Hepatocyte (in vitro differentiated cells): Measurements from ENCODE around the gene SYCN. TPM values are rescaled to one million over a fixed set of nuclear protein-coding genes. Genes with fewer than 3 reads are reported as not detected.

Source experiments
- DNase-seq: peaks from one replicate; pipeline ENCODE4 v3.0.0-alpha.2; 2016; ENCODE audit warnings: low spot score
- H2AFZ ChIP-seq: fragments of 200-600 bp; sonication (generic); 2 replicates; pipeline ENCODE4 v1.6.0; 2016; ENCODE audit warnings: antibody characterized with exemption, mild to moderate bottlenecking
- H3K27ac ChIP-seq: fragments of 200-600 bp; sonication (generic); 2 replicates; pipeline ENCODE4 v1.5.1; 2016; ENCODE audit warnings: mild to moderate bottlenecking
- H3K27me3 ChIP-seq: fragments of 200-600 bp; sonication (generic); 2 replicates; pipeline ENCODE4 v1.6.1; 2016
- H3K36me3 ChIP-seq: fragments of 200-600 bp; sonication (generic); replicated peaks from 2 replicates; pipeline ENCODE4 v1.5.1; 2016; ENCODE audit warnings: low read depth; ENCODE audit not compliant: insufficient read depth
- H3K4me1 ChIP-seq: fragments of 200-600 bp; sonication (generic); 2 replicates; pipeline ENCODE4 v1.5.1; 2016; ENCODE audit warnings: mild to moderate bottlenecking, moderate library complexity; ENCODE audit not compliant: insufficient read depth
- H3K4me2 ChIP-seq: fragments of 200-600 bp; sonication (generic); 2 replicates; pipeline ENCODE4 v1.6.0; 2016
- H3K4me3 ChIP-seq: fragments of 200-600 bp; sonication (generic); 2 replicates; pipeline ENCODE4 v1.5.1; 2016; ENCODE audit warnings: mild to moderate bottlenecking
- H3K79me2 ChIP-seq: fragments of 200-600 bp; sonication (generic); 2 replicates; pipeline ENCODE4 v1.6.0; 2017; ENCODE audit warnings: mild to moderate bottlenecking
- H3K9me2 ChIP-seq: fragments of 200-600 bp; sonication (generic); replicated peaks from 2 replicates; pipeline ENCODE4 v1.6.0; 2017; ENCODE audit warnings: mild to moderate bottlenecking; ENCODE audit not compliant: insufficient read depth
- H3K9me3 ChIP-seq: fragments of 200-600 bp; sonication (generic); 2 replicates; pipeline ENCODE4 v1.5.1; 2016; ENCODE audit warnings: low read depth, mild to moderate bottlenecking
- H4K20me1 ChIP-seq: fragments of 200-600 bp; sonication (generic); 2 replicates; pipeline ENCODE4 v1.6.0; 2016; ENCODE audit warnings: mild to moderate bottlenecking; ENCODE audit not compliant: insufficient read depth, poor library complexity, severe bottlenecking
- EZH2 ChIP-seq: fragments of 200-600 bp; sonication (generic); IDR thresholded peaks from 2 replicates; pipeline ENCODE4 v1.6.1; 2016; ENCODE audit warnings: antibody characterized with exemption, mild to moderate bottlenecking, borderline replicate concordance
- EZH2phosphoT487 ChIP-seq: fragments of 200-600 bp; sonication (generic); IDR thresholded peaks from one replicate; pipeline ENCODE4 v1.6.1; 2018; ENCODE audit warnings: antibody characterized with exemption, mild to moderate bottlenecking, low read depth, moderate library complexity; ENCODE audit not compliant: unreplicated experiment, severe bottlenecking
- WGBS: methylation state at CpG from one replicate; pipeline ENCODE4 v1.1.6; 2016; ENCODE audit warnings: low lambda C conversion rate; ENCODE audit errors: missing lambda C conversion rate; 5-methylcytosine and 5-hydroxymethylcytosine counted together
- polyA plus RNA-seq: library from polyadenylated mRNA; unstranded; fragments of >200 nt; fragmentation: Nextera tagmentation; extraction: Ambion mirVana; gene quantifications from 2 replicates; pipeline ENCODE4 v1.2.1, GENCODE V29; 2016
- total RNA-seq: library from RNA; depleted of rRNA; stranded (reverse); fragments of >200 nt; gene quantifications from 2 replicates; pipeline ENCODE4 v1.2.3, GENCODE V29; 2014
- TF ChIP-seq, protein P1 (sequence below): fragments of 200-600 bp; sonication (generic); IDR thresholded peaks from 2 replicates; pipeline ENCODE4 v1.5.1; 2016; ENCODE audit warnings: antibody characterized with exemption, mild to moderate bottlenecking; ENCODE audit not compliant: poor library complexity

The SYCN gene
- total and polyA plus RNA-seq, 2 experiments from 2014 or later = 0.37 to 2.5 TPM

DNA sequence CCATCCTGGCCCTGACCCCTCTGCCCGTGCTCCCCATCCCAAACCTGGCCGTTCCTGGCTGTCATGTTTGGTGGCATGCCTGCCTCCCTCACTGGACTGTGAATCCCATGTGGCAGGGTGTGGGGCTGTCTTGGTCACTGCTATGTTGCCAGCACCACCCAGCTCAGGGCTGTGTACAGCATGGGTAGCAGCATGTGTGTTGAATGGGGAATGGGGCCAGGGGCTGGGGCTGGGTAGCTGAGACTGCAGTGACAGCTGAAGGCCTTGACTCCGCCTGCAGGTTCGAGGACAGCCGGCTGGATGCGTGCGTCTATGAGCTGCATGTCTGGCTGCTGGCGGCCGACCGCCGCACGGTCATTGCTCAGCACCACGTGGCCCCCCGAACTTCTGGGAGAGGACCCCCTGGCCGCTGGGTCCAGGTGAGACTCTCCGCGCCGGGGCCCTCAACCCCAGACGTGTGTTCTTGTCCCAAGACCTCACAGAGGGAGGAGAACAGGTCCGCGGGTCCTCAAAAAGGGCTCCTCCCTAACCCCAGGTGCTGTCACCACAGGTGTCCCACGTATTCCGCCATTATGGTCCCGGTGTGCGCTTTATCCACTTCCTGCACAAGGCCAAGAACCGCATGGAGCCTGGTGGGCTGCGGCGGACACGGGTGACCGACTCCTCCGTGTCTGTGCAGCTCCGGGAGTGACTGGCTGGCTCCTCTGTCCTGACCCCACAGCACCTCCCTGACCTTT lies 3.8 kb downstream of the SYCN start:
- Histone ChIP-seq H3K9me2 (no peaks in the 10 kb centered on the region), H3K9me3 (no peaks in the 10 kb centered on the region), H3K4me3 (no peak overlapping the region), H3K27me3 (peaks cover 27% of the 10 kb centered on the region), H3K4me2 (no peak overlapping the region), H3K27ac (no peak overlapping the region), H3K79me2 (no peaks in the 10 kb centered on the region), H2AFZ (no peak overlapping the region), H3K4me1 (peaks cover 10% of the 10 kb centered on the region), H4K20me1 (no peaks in the 10 kb centered on the region), H3K36me3 (no peaks in the 10 kb centered on the region)
- 92% methylated on average over 21 of the region's 32 CpGs for WGBS
- DNase-seq = no peak
- TF ChIP-seq EZH2phosphoT487 = no peak
- TF ChIP-seq, protein P1, sequence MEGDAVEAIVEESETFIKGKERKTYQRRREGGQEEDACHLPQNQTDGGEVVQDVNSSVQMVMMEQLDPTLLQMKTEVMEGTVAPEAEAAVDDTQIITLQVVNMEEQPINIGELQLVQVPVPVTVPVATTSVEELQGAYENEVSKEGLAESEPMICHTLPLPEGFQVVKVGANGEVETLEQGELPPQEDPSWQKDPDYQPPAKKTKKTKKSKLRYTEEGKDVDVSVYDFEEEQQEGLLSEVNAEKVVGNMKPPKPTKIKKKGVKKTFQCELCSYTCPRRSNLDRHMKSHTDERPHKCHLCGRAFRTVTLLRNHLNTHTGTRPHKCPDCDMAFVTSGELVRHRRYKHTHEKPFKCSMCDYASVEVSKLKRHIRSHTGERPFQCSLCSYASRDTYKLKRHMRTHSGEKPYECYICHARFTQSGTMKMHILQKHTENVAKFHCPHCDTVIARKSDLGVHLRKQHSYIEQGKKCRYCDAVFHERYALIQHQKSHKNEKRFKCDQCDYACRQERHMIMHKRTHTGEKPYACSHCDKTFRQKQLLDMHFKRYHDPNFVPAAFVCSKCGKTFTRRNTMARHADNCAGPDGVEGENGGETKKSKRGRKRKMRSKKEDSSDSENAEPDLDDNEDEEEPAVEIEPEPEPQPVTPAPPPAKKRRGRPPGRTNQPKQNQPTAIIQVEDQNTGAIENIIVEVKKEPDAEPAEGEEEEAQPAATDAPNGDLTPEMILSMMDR = no peak

DNA sequence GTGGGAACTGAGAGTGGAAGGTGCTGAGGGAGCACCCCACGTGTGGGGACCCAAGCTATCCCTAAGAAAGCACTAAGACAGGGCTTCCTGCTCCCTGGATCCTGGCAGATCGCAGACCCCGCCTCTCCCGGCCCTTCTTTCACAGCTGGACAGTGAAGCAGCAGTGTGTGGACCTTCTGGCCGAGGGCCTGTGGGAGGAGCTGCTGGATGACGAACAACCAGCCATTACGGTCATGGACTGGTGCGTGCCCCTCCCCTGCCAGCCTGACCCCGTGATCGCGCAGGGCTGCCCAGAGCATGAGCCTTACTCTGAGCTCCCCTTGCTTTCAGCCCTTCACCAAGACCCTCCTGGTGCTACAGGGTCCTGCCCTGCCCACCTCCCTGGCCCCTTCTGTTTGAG lies 5.0 kb downstream of the SYCN start:
- no peak overlapping the region for H3K4me3 ChIP-seq
- H2AFZ ChIP-seq = no peak overlapping the region
- no peaks in the 10 kb centered on the region for H3K79me2 ChIP-seq
- no peak overlapping the region for H3K4me2 ChIP-seq
- TF ChIP-seq EZH2 = no peak
- TF ChIP-seq EZH2phosphoT487 = no peak
- TF ChIP-seq, protein P1 = no peak
- peaks cover 27% of the 10 kb centered on the region for H3K27me3 ChIP-seq
- H3K9me3 ChIP-seq = no peaks in the 10 kb centered on the region
- no peaks in the 10 kb centered on the region for H4K20me1 ChIP-seq
- DNase-seq = no peak
- no peak overlapping the region for H3K27ac ChIP-seq
- H3K36me3 ChIP-seq = no peaks in the 10 kb centered on the region
- no peaks in the 10 kb centered on the region for H3K9me2 ChIP-seq
- H3K4me1 ChIP-seq = peaks cover 10% of the 10 kb centered on the region
- 61% methylated on average over 11 of the region's 11 CpGs for WGBS

DNA sequence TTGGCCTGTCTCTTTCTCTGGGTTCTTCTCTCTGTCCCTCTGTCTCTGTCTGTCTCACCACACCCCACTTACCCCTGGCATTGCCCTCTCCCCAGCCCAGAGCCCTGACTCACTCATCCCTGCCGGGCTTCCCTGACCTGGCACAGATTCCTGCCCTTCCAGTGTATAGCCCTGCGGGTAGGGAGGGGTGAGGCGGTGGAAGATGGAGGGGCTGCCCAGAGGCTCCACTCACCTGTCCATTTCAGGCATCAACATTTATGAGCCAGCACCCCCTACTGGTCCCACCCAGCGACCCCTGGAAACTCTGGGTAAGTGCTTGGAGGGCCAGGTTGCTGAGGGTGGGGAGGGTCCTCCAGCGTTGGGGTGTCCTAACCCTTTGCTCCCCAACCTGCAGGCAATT lies 6.3 kb downstream of the SYCN start:
- DNase-seq = no peak

More for the DNA sequence above, 6.3 kb downstream of the SYCN start:
- Histone ChIP-seq H3K4me2 (no peak overlapping the region), H3K79me2 (no peaks in the 10 kb centered on the region), H4K20me1 (no peaks in the 10 kb centered on the region), H3K27ac (no peak overlapping the region), H3K9me2 (no peaks in the 10 kb centered on the region), H2AFZ (no peak overlapping the region), H3K4me1 (peaks cover 10% of the 10 kb centered on the region), H3K36me3 (no peaks in the 10 kb centered on the region), H3K4me3 (no peak overlapping the region), H3K27me3 (peaks cover 27% of the 10 kb centered on the region), H3K9me3 (no peaks in the 10 kb centered on the region)
- TF ChIP-seq EZH2phosphoT487 (no peak), EZH2 (no peak)
- TF ChIP-seq, protein P1 = no peak
- WGBS = 67% methylated on average over 5 of the region's 5 CpGs
